Gastrocnemius medialis (tissue), 4 donors: ENCODE measurements around the gene FUT7.

ENCODE experiments used
- CTCF ChIP-seq, 5 experiments: fragments of 450-650 bp in 3 of 5; fragments of 200-600 bp in 2 of 5; sonication (generic) in 2 of 5; IDR thresholded peaks in 4 of 5; conservative IDR thresholded peaks in 1 of 5; 1 replicate in 4 of 5; 2 replicates in 1 of 5; pipeline ENCODE4 v1.5.1; 2016 to 2019; ENCODE audit warnings: antibody characterized with exemption in 5 of 5, mild to moderate bottlenecking in 3 of 5, moderate library complexity in 3 of 5
- POLR2A ChIP-seq, 2 donors: fragments of 450-650 bp; IDR thresholded peaks; one replicate each; pipeline ENCODE4 v1.6.1; 2017; ENCODE audit warnings: antibody characterized with exemption in 2 of 2, mild to moderate bottlenecking in 2 of 2, moderate library complexity in 2 of 2

- TF ChIP-seq CTCF (IDR thresholded peaks at IDR 0.05 in 4 of 5, conservative IDR thresholded peaks at IDR 0.05 in 1 of 5) (no peak), POLR2A (IDR thresholded peaks at IDR 0.05) (no peak)
Measured at GRCh38 chr9:137074657-137075274, 42.9 kb upstream of the FUT7 start.
